HCT116 (cell line): ENCODE data around the gene FHOD3. TPM values are rescaled to one million over a fixed set of nuclear protein-coding genes. Genes with fewer than 3 reads are reported as not detected.

ENCODE experiments used
- ATAC-seq: fragments of 200-7000 bp; cut with Tn5 transposase; 2 replicates; pipeline ENCODE4 v1.9.1; 2020; ENCODE audit warnings: mild to moderate bottlenecking, moderate library complexity
- BruUV-seq: library from RNA; stranded (reverse); fragments of 400-500 nt; replicated peaks from 2 replicates; lab custom pipeline; 2021; lab: Mats Ljungman, UMichigan
- CTCF ChIA-PET: fragments of 300-600 bp; sonication (Branson Sonifier 250); formaldehyde crosslinking; loops from one replicate; lab custom pipeline; 2021; ENCODE audit warnings: antibody characterized with exemption; lab: Charles Lee
- POLR2A ChIA-PET: fragments of 300-600, 350-600 bp; sonication (Branson Sonifier 250); formaldehyde crosslinking; loops from one replicate; lab custom pipeline; 2021; ENCODE audit warnings: antibody characterized with exemption; lab: Charles Lee
- RAD21 ChIA-PET, 2 experiments: fragments of 300-600 bp; sonication (Branson Sonifier 250); formaldehyde crosslinking; loops; one replicate each; lab custom pipeline; 2023; ENCODE audit warnings: low total read pairs in 2 of 2; ENCODE audit not compliant: uncharacterized antibody in 2 of 2, unreplicated experiment in 2 of 2, low non-redundant PET in 1 of 2; lab: Charles Lee
- DNase-seq: peaks from one replicate; pipeline ENCODE4 v3.0.0-alpha.2; 2010; ENCODE audit warnings: low read depth, low spot score
- H2AFZ ChIP-seq: fragments of 200-600 bp; shearing (Covaris generic), sonication (generic); 2 replicates; pipeline ENCODE4 v1.6.1; 2017; ENCODE audit warnings: low read depth, mixed run types, mixed read lengths, antibody characterized with exemption, low read length; ENCODE audit not compliant: poor library complexity, severe bottlenecking
- H3K27ac ChIP-seq: 2 replicates; pipeline ENCODE4 v1.5.1; 2012; ENCODE audit warnings: low read depth, low read length
- H3K27me3 ChIP-seq: fragments of 200-600 bp; sonication (generic); 2 replicates; pipeline ENCODE4 v1.6.1; 2016; ENCODE audit warnings: mixed run types, low read length, mixed read lengths; ENCODE audit not compliant: insufficient read depth
- H3K36me3 ChIP-seq, 2 experiments: fragments of 200-500 bp in 1 of 2; fragments of 200-600 bp in 1 of 2; sonication (Bioruptor generic) in 1 of 2; sonication (generic) in 1 of 2; 2 replicates each; pipeline versions ENCODE4 v1.5.1 to v1.6.1; 2014 to 2016; ENCODE audit warnings: low read length in 2 of 2, inconsistent platforms in 1 of 2, mixed read lengths in 1 of 2, mixed run types in 1 of 2; ENCODE audit not compliant: insufficient read depth in 2 of 2, control insufficient read depth in 1 of 2
- H3K4me1 ChIP-seq, 2 experiments: fragments of 200-600 bp in 1 of 2; sonication (generic) in 1 of 2; 2 replicates each; pipeline versions ENCODE4 v1.5.1 to v1.6.1; 2012 to 2017; ENCODE audit warnings: low read length in 2 of 2, inconsistent platforms in 1 of 2, mild to moderate bottlenecking in 1 of 2, mixed read lengths in 1 of 2, mixed run types in 1 of 2, moderate library complexity in 1 of 2; ENCODE audit not compliant: insufficient read depth in 2 of 2, control insufficient read depth in 1 of 2
- H3K4me2 ChIP-seq: fragments of 200-600 bp; sonication (generic); 2 replicates; pipeline ENCODE4 v1.6.1; 2017; ENCODE audit warnings: mixed run types, low read length, mixed read lengths
- H3K4me3 ChIP-seq, 2 experiments: fragments of 200-600 bp in 1 of 2; sonication (generic) in 1 of 2; replicated peaks in 1 of 2; 2 replicates each; pipeline ENCODE4 v1.5.1; 2011 to 2016; ENCODE audit warnings: low read length in 2 of 2, control low read depth in 1 of 2, low read depth in 1 of 2, mild to moderate bottlenecking in 1 of 2, mixed read lengths in 1 of 2, mixed run types in 1 of 2
- H3K79me2 ChIP-seq: fragments of 200-600 bp; sonication (generic); 2 replicates; pipeline ENCODE4 v1.6.1; 2017; ENCODE audit warnings: mild to moderate bottlenecking, mixed run types, low read length, moderate library complexity, mixed read lengths; ENCODE audit not compliant: insufficient read depth
- H3K9ac ChIP-seq: fragments of 200-600 bp; sonication (generic); 2 replicates; pipeline ENCODE4 v1.6.1; 2016; ENCODE audit warnings: low read length, mixed read lengths
- H3K9me2 ChIP-seq: fragments of 200-600 bp; sonication (generic), shearing (Covaris generic); 2 replicates; pipeline ENCODE4 v1.6.1; 2017; ENCODE audit warnings: mixed run types, mild to moderate bottlenecking, moderate library complexity; ENCODE audit not compliant: insufficient read depth
- H3K9me3 ChIP-seq, 2 experiments: fragments of 200-500 bp in 1 of 2; fragments of 200-600 bp in 1 of 2; sonication (Bioruptor generic) in 1 of 2; sonication (generic) in 1 of 2; 2 replicates each; pipeline ENCODE4 v1.6.1; 2014 to 2017; ENCODE audit warnings: low read length in 2 of 2, mixed read lengths in 2 of 2, inconsistent platforms in 1 of 2, low read depth in 1 of 2, mild to moderate bottlenecking in 1 of 2, mixed run types in 1 of 2, moderate library complexity in 1 of 2; ENCODE audit not compliant: control insufficient read depth in 1 of 2, insufficient read depth in 1 of 2
- H4K20me1 ChIP-seq: fragments of 200-600 bp; sonication (generic), shearing (Covaris generic); 2 replicates; pipeline ENCODE4 v1.6.1; 2017; ENCODE audit warnings: mixed run types, mild to moderate bottlenecking, moderate library complexity; ENCODE audit not compliant: insufficient read depth
- CEBPB ChIP-seq: IDR thresholded peaks from 2 replicates; pipeline ENCODE4 v1.6.1; 2012; ENCODE audit warnings: low read depth
- EGR1 ChIP-seq: IDR thresholded peaks from 2 replicates; pipeline ENCODE4 v1.6.1; 2012; ENCODE audit warnings: low read depth
- ELF1 ChIP-seq: IDR thresholded peaks from 2 replicates; pipeline ENCODE4 v1.6.1; 2012; ENCODE audit warnings: low read depth, borderline replicate concordance
- EZH2 ChIP-seq: fragments of 200-600 bp; sonication (generic); IDR thresholded peaks from 2 replicates; pipeline ENCODE4 v1.6.1; 2017; ENCODE audit warnings: antibody characterized with exemption, mixed run types
- EZH2phosphoT487 ChIP-seq: fragments of 200-600 bp; IDR thresholded peaks from 2 replicates; pipeline ENCODE4 v1.6.1; 2018; ENCODE audit warnings: antibody characterized with exemption, borderline replicate concordance
- FOSL1 ChIP-seq: IDR thresholded peaks from 2 replicates; pipeline ENCODE4 v1.6.1; 2012; ENCODE audit warnings: low read depth
- POLR2AphosphoS5 ChIP-seq: IDR thresholded peaks from 2 replicates; pipeline ENCODE4 v1.6.1; 2011; ENCODE audit warnings: mild to moderate bottlenecking, low read depth, low read length, moderate library complexity
- SIN3A ChIP-seq: IDR thresholded peaks from 2 replicates; pipeline ENCODE4 v1.6.1; 2012; ENCODE audit warnings: low read depth
- SP1 ChIP-seq: IDR thresholded peaks from 2 replicates; pipeline ENCODE4 v1.6.1; 2012; ENCODE audit warnings: low read depth
- SRF ChIP-seq: IDR thresholded peaks from 2 replicates; pipeline ENCODE4 v1.6.1; 2012; ENCODE audit warnings: low read depth
- TCF7L2 ChIP-seq: IDR thresholded peaks from 2 replicates; pipeline ENCODE4 v1.7.0; 2011; ENCODE audit warnings: borderline replicate concordance, inconsistent platforms; ENCODE audit not compliant: insufficient read depth, insufficient read length; ENCODE audit errors: extremely low read depth
- ZNF274 ChIP-seq: fragments of 200-500 bp; sonication (Bioruptor generic); IDR thresholded peaks from 2 replicates; pipeline ENCODE4 v1.6.1; 2014; ENCODE audit warnings: mild to moderate bottlenecking, low read depth, low read length, inconsistent platforms
- intact Hi-C: fragments of 100-400 bp; cut with micrococcal nuclease; formaldehyde crosslinking; loops from 2 replicates; pipeline ENCODE4 v1.10.0; 2022
- total RNA-seq: library from RNA; stranded (reverse); gene quantifications from one replicate; pipeline ENCODE4 v1.2.1, GENCODE V29; 2021; ENCODE audit not compliant: unreplicated experiment
- TF ChIP-seq, protein P1 (sequence below), 3 experiments: fragments of 200-600 bp in 1 of 3; sonication (generic) in 1 of 3; IDR thresholded peaks in 2 of 3; conservative IDR thresholded peaks in 1 of 3; 2 replicates each; pipeline ENCODE4 v1.5.1; 2012 to 2017; ENCODE audit warnings: low read depth in 2 of 3, low read length in 2 of 3, antibody characterized with exemption in 1 of 3, borderline replicate concordance in 1 of 3, control low read depth in 1 of 3, mild to moderate bottlenecking in 1 of 3, mixed read lengths in 1 of 3, mixed run types in 1 of 3, moderate library complexity in 1 of 3; ENCODE audit not compliant: insufficient read depth in 1 of 3
- TF ChIP-seq, protein P2 (sequence below): IDR thresholded peaks from 2 replicates; pipeline ENCODE4 v1.6.1; 2011; ENCODE audit warnings: mild to moderate bottlenecking, low read length, moderate library complexity; ENCODE audit not compliant: insufficient replicate concordance; ENCODE audit errors: extremely low read depth
- TF ChIP-seq, protein P3 (sequence below): IDR thresholded peaks from 2 replicates; pipeline ENCODE4 v1.6.1; 2012

FHOD3 gene
- total RNA-seq, 1 experiment from 2014 or later: 4.0 TPM

DNA sequence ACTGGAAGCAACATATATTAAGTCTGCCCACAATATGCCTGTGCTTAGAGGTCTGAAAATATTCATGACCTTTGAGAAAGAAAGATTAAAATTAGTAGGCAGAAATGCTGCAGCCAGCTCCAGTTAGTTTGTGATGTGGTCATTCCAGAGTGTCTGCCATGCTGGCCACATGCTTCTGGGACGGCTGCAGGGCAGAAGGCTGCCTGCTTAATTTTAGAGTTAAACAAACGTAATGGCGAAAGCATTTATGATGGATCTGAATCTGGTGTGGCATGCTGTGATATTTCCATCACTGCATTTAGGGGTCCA, 95.4 kb downstream of the FHOD3 start:
- H3K4me3 ChIP-seq: no peak overlapping the region
- RAD21 ChIA-PET: no interaction called here
- H3K27ac ChIP-seq: no peak overlapping the region
- ATAC-seq (no peak), DNase-seq (no peak)
- TF ChIP-seq TCF7L2: no peak
- no peak for TF ChIP-seq FOSL1
- TF ChIP-seq ELF1: no peak
- no peak for TF ChIP-seq EGR1
- TF ChIP-seq, protein P1, sequence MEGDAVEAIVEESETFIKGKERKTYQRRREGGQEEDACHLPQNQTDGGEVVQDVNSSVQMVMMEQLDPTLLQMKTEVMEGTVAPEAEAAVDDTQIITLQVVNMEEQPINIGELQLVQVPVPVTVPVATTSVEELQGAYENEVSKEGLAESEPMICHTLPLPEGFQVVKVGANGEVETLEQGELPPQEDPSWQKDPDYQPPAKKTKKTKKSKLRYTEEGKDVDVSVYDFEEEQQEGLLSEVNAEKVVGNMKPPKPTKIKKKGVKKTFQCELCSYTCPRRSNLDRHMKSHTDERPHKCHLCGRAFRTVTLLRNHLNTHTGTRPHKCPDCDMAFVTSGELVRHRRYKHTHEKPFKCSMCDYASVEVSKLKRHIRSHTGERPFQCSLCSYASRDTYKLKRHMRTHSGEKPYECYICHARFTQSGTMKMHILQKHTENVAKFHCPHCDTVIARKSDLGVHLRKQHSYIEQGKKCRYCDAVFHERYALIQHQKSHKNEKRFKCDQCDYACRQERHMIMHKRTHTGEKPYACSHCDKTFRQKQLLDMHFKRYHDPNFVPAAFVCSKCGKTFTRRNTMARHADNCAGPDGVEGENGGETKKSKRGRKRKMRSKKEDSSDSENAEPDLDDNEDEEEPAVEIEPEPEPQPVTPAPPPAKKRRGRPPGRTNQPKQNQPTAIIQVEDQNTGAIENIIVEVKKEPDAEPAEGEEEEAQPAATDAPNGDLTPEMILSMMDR (IDR thresholded peaks at IDR 0.05 in 2 of 3, conservative IDR thresholded peaks at IDR 0.05 in 1 of 3; ENCODE audit: borderline replicate concordance in 1 of 3, insufficient read depth in 1 of 3, low read depth in 2 of 3, low read length in 2 of 3): no peak
- TF ChIP-seq SP1: no peak
- TF ChIP-seq, protein P2, sequence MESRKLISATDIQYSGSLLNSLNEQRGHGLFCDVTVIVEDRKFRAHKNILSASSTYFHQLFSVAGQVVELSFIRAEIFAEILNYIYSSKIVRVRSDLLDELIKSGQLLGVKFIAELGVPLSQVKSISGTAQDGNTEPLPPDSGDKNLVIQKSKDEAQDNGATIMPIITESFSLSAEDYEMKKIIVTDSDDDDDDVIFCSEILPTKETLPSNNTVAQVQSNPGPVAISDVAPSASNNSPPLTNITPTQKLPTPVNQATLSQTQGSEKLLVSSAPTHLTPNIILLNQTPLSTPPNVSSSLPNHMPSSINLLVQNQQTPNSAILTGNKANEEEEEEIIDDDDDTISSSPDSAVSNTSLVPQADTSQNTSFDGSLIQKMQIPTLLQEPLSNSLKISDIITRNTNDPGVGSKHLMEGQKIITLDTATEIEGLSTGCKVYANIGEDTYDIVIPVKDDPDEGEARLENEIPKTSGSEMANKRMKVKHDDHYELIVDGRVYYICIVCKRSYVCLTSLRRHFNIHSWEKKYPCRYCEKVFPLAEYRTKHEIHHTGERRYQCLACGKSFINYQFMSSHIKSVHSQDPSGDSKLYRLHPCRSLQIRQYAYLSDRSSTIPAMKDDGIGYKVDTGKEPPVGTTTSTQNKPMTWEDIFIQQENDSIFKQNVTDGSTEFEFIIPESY: no peak
- no peak for TF ChIP-seq CEBPB
- no peak for TF ChIP-seq EZH2
- TF ChIP-seq ZNF274: no peak
- TF ChIP-seq POLR2AphosphoS5: no peak
- TF ChIP-seq SRF: no peak
- TF ChIP-seq, protein P3, sequence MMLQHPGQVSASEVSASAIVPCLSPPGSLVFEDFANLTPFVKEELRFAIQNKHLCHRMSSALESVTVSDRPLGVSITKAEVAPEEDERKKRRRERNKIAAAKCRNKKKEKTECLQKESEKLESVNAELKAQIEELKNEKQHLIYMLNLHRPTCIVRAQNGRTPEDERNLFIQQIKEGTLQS: no peak
- TF ChIP-seq EZH2phosphoT487: no peak
- no peak for TF ChIP-seq SIN3A
- no peaks in the 10 kb centered on the region for H4K20me1 ChIP-seq
- no peaks in the 10 kb centered on the region for H3K27me3 ChIP-seq
- no TSS peak for BruUV-seq
- POLR2A ChIA-PET: no interaction called here
- H3K4me1 ChIP-seq: no peaks in the 10 kb centered on the region
- peaks cover 0 to 4% of the 10 kb centered on the region in 2 experiments; a peak in 1 of 4 replicates for H3K9me3 ChIP-seq
- no peak overlapping the region for H3K9ac ChIP-seq
- no peak overlapping the region for H2AFZ ChIP-seq
- intact Hi-C loops: no loop called here
- H3K36me3 ChIP-seq: no peaks in the 10 kb centered on the region; a peak in 1 of 4 replicates
- H3K79me2 ChIP-seq: no peaks in the 10 kb centered on the region
- no peaks in the 10 kb centered on the region for H3K9me2 ChIP-seq
- CTCF ChIA-PET: no interaction called here
- H3K4me2 ChIP-seq: no peak overlapping the region
